Keratinocyte (primary cell): Measurements from ENCODE around the gene NAMPT. TPM values are rescaled to one million over a fixed set of nuclear protein-coding genes. Genes with fewer than 3 reads are reported as not detected.

Experiments used
- DNase-seq: peaks from one replicate; pipeline ENCODE4 v3.0.0-alpha.2; 2011; ENCODE audit warnings: low read depth, missing footprints, low spot score
- FAIRE-seq: peaks from 2 replicates; lab custom pipeline; 2011; peaks lifted over from hg19 to GRCh38; lab: Jason Lieb, UNC
- H2AFZ ChIP-seq: 2 replicates; pipeline ENCODE4 v1.6.0; 2012; ENCODE audit warnings: low read length, control low read depth, inconsistent platforms; ENCODE audit not compliant: control insufficient read depth
- H3K27ac ChIP-seq: 2 replicates; pipeline ENCODE4 v1.5.1; 2011; ENCODE audit warnings: low read length; ENCODE audit not compliant: control insufficient read depth, insufficient read depth
- H3K27me3 ChIP-seq: 3 replicates; pipeline ENCODE4 v1.6.0; 2011; ENCODE audit warnings: low read length; ENCODE audit not compliant: control insufficient read depth, insufficient read depth; ENCODE audit errors: extremely low read depth
- H3K36me3 ChIP-seq, 2 experiments: 2 replicates in 1 of 2; 3 replicates in 1 of 2; pipeline ENCODE4 v1.5.1; 2011; ENCODE audit warnings: low read length in 2 of 2, mild to moderate bottlenecking in 1 of 2; ENCODE audit not compliant: control insufficient read depth in 2 of 2, insufficient read depth in 2 of 2; ENCODE audit errors: extremely low read depth in 1 of 2
- H3K4me1 ChIP-seq: 3 replicates; pipeline ENCODE4 v1.5.1; 2011; ENCODE audit warnings: low read length; ENCODE audit not compliant: control insufficient read depth, insufficient read depth; ENCODE audit errors: extremely low read depth
- H3K4me2 ChIP-seq: 3 replicates; pipeline ENCODE4 v1.6.0; 2011; ENCODE audit warnings: low read depth, low read length; ENCODE audit not compliant: control insufficient read depth, insufficient read depth; ENCODE audit errors: extremely low read depth
- H3K4me3 ChIP-seq, 3 experiments: fragments of 200-600 bp in 1 of 3; sonication (generic) in 1 of 3; 2 replicates in 2 of 3; 3 replicates in 1 of 3; pipeline ENCODE4 v1.5.1; 2011 to 2016; ENCODE audit warnings: low read length in 3 of 3, mild to moderate bottlenecking in 3 of 3, control low read depth in 2 of 3, inconsistent platforms in 1 of 3, low read depth in 1 of 3, mixed read lengths in 1 of 3, mixed run types in 1 of 3, moderate library complexity in 1 of 3; ENCODE audit not compliant: control insufficient read depth in 2 of 3, insufficient read depth in 2 of 3; ENCODE audit errors: extremely low read depth in 1 of 3
- H3K79me2 ChIP-seq: 2 replicates; pipeline ENCODE4 v1.6.0; 2012; ENCODE audit warnings: low read length; ENCODE audit not compliant: control insufficient read depth, insufficient read depth
- H3K9ac ChIP-seq: 3 replicates; pipeline ENCODE4 v1.6.0; 2011; ENCODE audit warnings: low read length; ENCODE audit not compliant: control insufficient read depth, insufficient read depth; ENCODE audit errors: extremely low read depth
- H3K9me1 ChIP-seq: 3 replicates; pipeline ENCODE4 v1.6.0; 2011; ENCODE audit warnings: low read length; ENCODE audit not compliant: control insufficient read depth, insufficient read depth; ENCODE audit errors: extremely low read depth
- H3K9me3 ChIP-seq: 2 replicates; pipeline ENCODE4 v1.5.1; 2012; ENCODE audit warnings: low read depth, low read length; ENCODE audit not compliant: control insufficient read depth
- H4K20me1 ChIP-seq: 3 replicates; pipeline ENCODE4 v1.6.0; 2011; ENCODE audit warnings: low read length; ENCODE audit not compliant: control insufficient read depth, insufficient read depth; ENCODE audit errors: extremely low read depth
- CTCF ChIP-seq, 3 experiments: IDR thresholded peaks in 1 of 3; conservative IDR thresholded peaks in 1 of 3; optimal IDR thresholded peaks in 1 of 3; 2 replicates in 2 of 3; 3 replicates in 1 of 3; pipeline versions ENCODE3 to v1.5.1; 2011; ENCODE audit warnings: low read length in 3 of 3, mild to moderate bottlenecking in 3 of 3, moderate library complexity in 2 of 3, control low read depth in 1 of 3, inconsistent platforms in 1 of 3; ENCODE audit not compliant: insufficient read depth in 2 of 3; ENCODE audit errors: extremely low read depth in 1 of 3
- EZH2 ChIP-seq: IDR thresholded peaks from one replicate; pipeline ENCODE4 v1.6.1; 2012; ENCODE audit warnings: inconsistent platforms, mild to moderate bottlenecking, low read length, moderate library complexity
- dilution Hi-C: fragments of 300-500 bp; cut with MboI; formaldehyde crosslinking; loops from one replicate; pipeline ENCODE4 v1.7.0; 2020; ENCODE audit warnings: low sequenced_read_pairs; ENCODE audit not compliant: extremely low pct_ligation_motif_present
- polyA plus RNA-seq, 5 experiments: library from polyadenylated mRNA; depleted of rRNA in 3 of 5; stranded (reverse) in 3 of 5; stranded (forward) in 1 of 5; unstranded in 1 of 5; fragments of >200 nt; gene quantifications; 1 replicate in 1 of 5; 2 replicates in 3 of 5; 3 replicates in 1 of 5; pipeline versions ENCODE4 v1.2.1 to v1.2.3, GENCODE V29; 2011 to 2012; ENCODE audit warnings: missing spikeins in 2 of 5, low read depth in 1 of 5, low replicate concordance in 1 of 5

The NAMPT gene
- polyA plus RNA-seq, 1 donor (not counting 4 experiments of a cell fraction or from before 2014, with no cell fraction given), result 94.2 TPM

- Histone ChIP-seq H3K79me2 (peaks cover 71% of the 10 kb centered on the region), H3K4me2 (peak overlapping the region; percentile 81), H3K4me1 (peaks cover 13% of the 10 kb centered on the region), H3K9me1 (peaks cover 5% of the 10 kb centered on the region), H4K20me1 (peaks cover 3% of the 10 kb centered on the region), H3K9ac (no peak overlapping the region), H2AFZ (no peak overlapping the region), H3K27me3 (no peaks in the 10 kb centered on the region), H3K9me3 (no peaks in the 10 kb centered on the region), H3K36me3 (no peaks in the 10 kb centered on the region), H3K27ac (no peak overlapping the region), H3K4me3 (peak overlapping the region in 1 of 3 experiments; percentile 26)
- TF ChIP-seq EZH2 (no peak), CTCF (optimal IDR thresholded peaks at IDR 0.05 in 1 of 3, IDR thresholded peaks at IDR 0.05 in 1 of 3, conservative IDR thresholded peaks at IDR 0.05 in 1 of 3; ENCODE audit: extremely low read depth in 1 of 3, insufficient read depth in 2 of 3, low read length in 3 of 3) (no peak)
- FAIRE-seq (no peak), DNase-seq (no peak)
- dilution Hi-C loops, result no loop called here
Observed at GRCh38 chr7:106281585-106282318, 3.0 kb downstream of the NAMPT start.

GRCh38 chr7:106281127-106281526, 3.7 kb downstream of the NAMPT start:
- dilution Hi-C loops, result no loop called here
- TF ChIP-seq CTCF (optimal IDR thresholded peaks at IDR 0.05 in 1 of 3, IDR thresholded peaks at IDR 0.05 in 1 of 3, conservative IDR thresholded peaks at IDR 0.05 in 1 of 3; ENCODE audit: extremely low read depth in 1 of 3, insufficient read depth in 2 of 3, low read length in 3 of 3), result no peak
- TF ChIP-seq EZH2, result no peak
- no peaks in the 10 kb centered on the region for H3K27me3 ChIP-seq
- H3K9me3 ChIP-seq, result no peaks in the 10 kb centered on the region
- peaks cover 0 to under 1% of the 10 kb centered on the region in 2 experiments for H3K36me3 ChIP-seq
- peaks cover 6% of the 10 kb centered on the region for H3K9me1 ChIP-seq
- peaks cover 11% of the 10 kb centered on the region for H3K4me1 ChIP-seq
- H3K4me3 ChIP-seq, result no peak overlapping the region
- H2AFZ ChIP-seq, result no peak overlapping the region
- no peak overlapping the region for H3K27ac ChIP-seq
- peaks cover 3% of the 10 kb centered on the region for H4K20me1 ChIP-seq
- H3K9ac ChIP-seq, result no peak overlapping the region
- no peak for DNase-seq
- FAIRE-seq, result no peak
- peaks cover 76% of the 10 kb centered on the region for H3K79me2 ChIP-seq
- no peak overlapping the region for H3K4me2 ChIP-seq
